Liver (tissue), 9 donors: ENCODE measurements around the gene TRIM46. TPM values are rescaled to one million over a fixed set of nuclear protein-coding genes. Genes with fewer than 3 reads are reported as not detected.
"Not testable (repeated sequence)": the region's sequence is repeated elsewhere in the genome, so short reads cannot be mapped to it uniquely, and the experiment has no call there.

ENCODE experiments used
- DNase-seq: peaks from one replicate; pipeline ENCODE4 v3.0.0-alpha.2; 2017; ENCODE audit warnings: low spot score
- H3K27ac ChIP-seq, 2 donors: one replicate each; pipeline ENCODE4 v1.7.0; 2013; ENCODE audit warnings: inconsistent platforms in 2 of 2, low read length in 2 of 2, control low read depth in 1 of 2, low read depth in 1 of 2, mild to moderate bottlenecking in 1 of 2
- H3K27me3 ChIP-seq, 4 donors: one replicate each; pipeline versions ENCODE4 v1.6.1 to v1.7.0; 2013; ENCODE audit warnings: low read length in 3 of 4, inconsistent platforms in 1 of 4, mild to moderate bottlenecking in 1 of 4, moderate library complexity in 1 of 4; ENCODE audit not compliant: control insufficient read depth in 4 of 4, insufficient read depth in 4 of 4
- H3K36me3 ChIP-seq, 4 donors: one replicate each; pipeline versions ENCODE4 v1.6.1 to v1.7.0; 2013; ENCODE audit warnings: low read length in 3 of 4, mild to moderate bottlenecking in 3 of 4, low read depth in 1 of 4, moderate library complexity in 1 of 4; ENCODE audit not compliant: control insufficient read depth in 4 of 4, insufficient read depth in 3 of 4
- H3K4me1 ChIP-seq, 4 donors: one replicate each; pipeline versions ENCODE4 v1.6.1 to v1.7.0; 2013; ENCODE audit warnings: low read length in 3 of 4, mild to moderate bottlenecking in 3 of 4, moderate library complexity in 1 of 4; ENCODE audit not compliant: control insufficient read depth in 4 of 4, insufficient read depth in 4 of 4
- H3K4me3 ChIP-seq, 3 donors: one replicate each; pipeline versions ENCODE4 v1.6.1 to v1.7.0; 2013; ENCODE audit warnings: low read length in 3 of 3, control low read depth in 1 of 3, low read depth in 1 of 3, mild to moderate bottlenecking in 1 of 3
- H3K9ac ChIP-seq, 2 donors: one replicate each; pipeline ENCODE4 v1.7.0; 2013; ENCODE audit warnings: low read length in 2 of 2, mild to moderate bottlenecking in 2 of 2, moderate library complexity in 2 of 2, control low read depth in 1 of 2, low read depth in 1 of 2
- H3K9me3 ChIP-seq, 4 donors: one replicate each; pipeline versions ENCODE4 v1.6.1 to v1.7.0; 2013; ENCODE audit warnings: low read length in 3 of 4; ENCODE audit not compliant: control insufficient read depth in 4 of 4
- ATF3 ChIP-seq: IDR thresholded peaks from 2 replicates; pipeline ENCODE4 v1.6.1; 2016; ENCODE audit warnings: antibody characterized with exemption
- CTCF ChIP-seq: fragments of 150-350 bp; IDR thresholded peaks from 2 replicates; pipeline ENCODE4 v1.5.1; 2017; ENCODE audit warnings: improper control_type of control experiment, low read depth, low read length; ENCODE audit not compliant: missing input control
- EGR1 ChIP-seq, 2 donors: IDR thresholded peaks; 2 replicates each; pipeline ENCODE4 v1.6.1; 2016 to 2018; ENCODE audit warnings: antibody characterized with exemption in 2 of 2, low read depth in 2 of 2
- FOXA1 ChIP-seq: IDR thresholded peaks from 2 replicates; pipeline ENCODE4 v1.6.1; 2016; ENCODE audit warnings: antibody characterized with exemption
- FOXA2 ChIP-seq: IDR thresholded peaks from 2 replicates; pipeline ENCODE4 v1.6.1; 2016; ENCODE audit warnings: antibody characterized with exemption
- GABPA ChIP-seq, 2 donors: IDR thresholded peaks in 1 of 2; conservative IDR thresholded peaks in 1 of 2; 2 replicates each; pipeline ENCODE4 v1.6.1; 2016; ENCODE audit warnings: antibody characterized with exemption in 2 of 2, mild to moderate bottlenecking in 1 of 2, moderate library complexity in 1 of 2
- HNF4A ChIP-seq, 2 donors: conservative IDR thresholded peaks; 2 replicates each; pipeline ENCODE4 v1.6.1; 2016; ENCODE audit warnings: antibody characterized with exemption in 2 of 2, mild to moderate bottlenecking in 2 of 2
- HNF4G ChIP-seq: IDR thresholded peaks from 2 replicates; pipeline ENCODE4 v1.6.1; 2016; ENCODE audit warnings: antibody characterized with exemption
- JUND ChIP-seq, 2 donors: IDR thresholded peaks; 2 replicates each; pipeline ENCODE4 v1.6.1; 2016; ENCODE audit warnings: antibody characterized with exemption in 2 of 2
- MAX ChIP-seq: IDR thresholded peaks from 2 replicates; pipeline ENCODE4 v1.6.1; 2016; ENCODE audit warnings: antibody characterized with exemption
- NR2F2 ChIP-seq: IDR thresholded peaks from 2 replicates; pipeline ENCODE4 v1.6.1; 2016; ENCODE audit warnings: antibody characterized with exemption
- RAD21 ChIP-seq, 2 donors: IDR thresholded peaks; 2 replicates each; pipeline ENCODE4 v1.6.1; 2016; ENCODE audit warnings: antibody characterized with exemption in 2 of 2, mild to moderate bottlenecking in 2 of 2
- REST ChIP-seq: IDR thresholded peaks from 2 replicates; pipeline ENCODE4 v1.6.1; 2016; ENCODE audit warnings: antibody characterized with exemption, mild to moderate bottlenecking
- RXRA ChIP-seq, 2 donors: IDR thresholded peaks; 2 replicates each; pipeline ENCODE4 v1.6.1; 2017 to 2018; ENCODE audit warnings: antibody characterized with exemption in 2 of 2, mild to moderate bottlenecking in 1 of 2
- SP1 ChIP-seq: IDR thresholded peaks from 2 replicates; pipeline ENCODE4 v1.6.1; 2018; ENCODE audit warnings: antibody characterized with exemption, mild to moderate bottlenecking
- TAF1 ChIP-seq: conservative IDR thresholded peaks from 2 replicates; pipeline ENCODE4 v1.6.1; 2016; ENCODE audit warnings: antibody characterized with exemption, mild to moderate bottlenecking
- YY1 ChIP-seq: IDR thresholded peaks from 2 replicates; pipeline ENCODE4 v1.6.1; 2016; ENCODE audit warnings: antibody characterized with exemption, mild to moderate bottlenecking
- ZBTB33 ChIP-seq: IDR thresholded peaks from 2 replicates; pipeline ENCODE4 v1.6.1; 2016; ENCODE audit warnings: antibody characterized with exemption
- WGBS: extraction: QIAGEN DNeasy Blood & Tissue Kit; methylation state at CpG from one replicate; pipeline ENCODE4 v1.1.7; 2013; 5-methylcytosine and 5-hydroxymethylcytosine counted together
- polyA plus RNA-seq, 2 donors: library from polyadenylated mRNA; stranded (reverse) in 1 of 2; unstranded in 1 of 2; fragments of 200-250 nt in 1 of 2; fragments of >200 nt in 1 of 2; fragmentation: Nextera tagmentation in 1 of 2; extraction: Ambion mirVana in 1 of 2; gene quantifications; one replicate each; pipeline versions ENCODE4 v1.2.1 to v1.2.3, GENCODE V29; 2013 to 2015
- total RNA-seq, 2 donors: library from RNA; depleted of rRNA; stranded (reverse); fragments of >200 nt; gene quantifications; one replicate each; pipeline ENCODE4 v1.2.3, GENCODE V29; 2014
- donor health status: healthy.
- donor health status: healthy.
- donor health status: healthy.
- donor health status: healthy.
- donor health status: healthy.

TRIM46 gene
- total and polyA plus RNA-seq, 4 donors, result 0.07 to 0.17 (median 0.13) TPM

GRCh38 chr1:155155996-155156643 is 17.5 kb upstream of the TRIM46 start:
- not testable (repeated sequence) for H3K4me1 ChIP-seq, H3K36me3 ChIP-seq, H3K4me3 ChIP-seq, H3K9me3 ChIP-seq, DNase-seq, H3K27ac ChIP-seq, H3K9ac ChIP-seq, H3K27me3 ChIP-seq
- 70% methylated on average over 3 of the region's 3 CpGs for WGBS

GRCh38 chr1:155158991-155159390 is 14.7 kb upstream of the TRIM46 start:
- no peaks in the 10 kb centered on the region for H3K9me3 ChIP-seq
- no peak for DNase-seq
- 84% methylated on average over 1 of the region's 1 CpG for WGBS
- H3K4me3 ChIP-seq, result no peak overlapping the region
- TF ChIP-seq NR2F2 (no peak), ATF3 (no peak), CTCF (no peak), REST (no peak), HNF4G (no peak), SP1 (no peak), YY1 (no peak), HNF4A (conservative IDR thresholded peaks at IDR 0.05) (no peak), RAD21 (IDR thresholded peaks at IDR 0.05) (no peak), ZBTB33 (no peak), JUND (IDR thresholded peaks at IDR 0.05) (no peak), RXRA (IDR thresholded peaks at IDR 0.05) (no peak), FOXA2 (no peak), MAX (no peak), FOXA1 (no peak), TAF1 (no peak), EGR1 (IDR thresholded peaks at IDR 0.05; ENCODE audit: low read depth in 2 of 2) (no peak), GABPA (IDR thresholded peaks at IDR 0.05 in 1 of 2, conservative IDR thresholded peaks at IDR 0.05 in 1 of 2) (no peak)
- H3K27me3 ChIP-seq, result no peaks in the 10 kb centered on the region
- H3K4me1 ChIP-seq, result no peaks in the 10 kb centered on the region
- H3K27ac ChIP-seq, result no peak overlapping the region
- no peaks in the 10 kb centered on the region for H3K36me3 ChIP-seq
- H3K9ac ChIP-seq, result no peak overlapping the region
